PC-3 (cell line): ENCODE measurements around the gene KLK4.

Experiments used
- EZH2 ChIP-seq: fragments of 300-600 bp; sonication (generic); IDR thresholded peaks from one replicate; pipeline ENCODE4 v1.6.1; 2017; ENCODE audit warnings: antibody characterized with exemption, mild to moderate bottlenecking, low read length; ENCODE audit not compliant: unreplicated experiment
- EZH2phosphoT487 ChIP-seq: fragments of 300-600 bp; sonication (generic); IDR thresholded peaks from 2 replicates; pipeline ENCODE4 v1.6.1; 2018; ENCODE audit warnings: mild to moderate bottlenecking, antibody characterized with exemption, low read length, borderline replicate concordance
- TF ChIP-seq, protein P1 (sequence below): fragments of 300-600 bp; sonication (generic); conservative IDR thresholded peaks from 2 replicates; pipeline ENCODE4 v1.5.1; 2017; ENCODE audit warnings: antibody characterized with exemption, low read depth, mild to moderate bottlenecking, low read length

DNA sequence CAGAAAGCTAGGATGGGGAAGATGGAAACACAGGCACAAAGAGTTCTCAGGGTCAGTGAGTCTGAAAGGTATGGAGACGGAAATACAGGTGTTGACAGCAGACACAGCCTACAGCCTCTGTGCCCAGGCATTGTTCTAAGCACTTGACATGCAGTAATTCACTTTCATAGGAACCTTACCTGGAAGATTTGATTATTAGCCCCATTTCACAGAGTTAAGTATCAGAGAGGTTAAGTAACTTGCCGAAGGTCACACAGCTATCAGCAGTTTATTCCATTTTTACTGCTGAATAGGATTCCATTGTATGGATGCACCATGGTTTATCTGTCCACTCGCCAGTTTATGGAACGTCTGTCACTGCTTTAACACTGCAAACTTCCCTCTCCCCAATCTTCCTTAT, 13.2 kb downstream of the KLK4 start:
- TF ChIP-seq, protein P1, sequence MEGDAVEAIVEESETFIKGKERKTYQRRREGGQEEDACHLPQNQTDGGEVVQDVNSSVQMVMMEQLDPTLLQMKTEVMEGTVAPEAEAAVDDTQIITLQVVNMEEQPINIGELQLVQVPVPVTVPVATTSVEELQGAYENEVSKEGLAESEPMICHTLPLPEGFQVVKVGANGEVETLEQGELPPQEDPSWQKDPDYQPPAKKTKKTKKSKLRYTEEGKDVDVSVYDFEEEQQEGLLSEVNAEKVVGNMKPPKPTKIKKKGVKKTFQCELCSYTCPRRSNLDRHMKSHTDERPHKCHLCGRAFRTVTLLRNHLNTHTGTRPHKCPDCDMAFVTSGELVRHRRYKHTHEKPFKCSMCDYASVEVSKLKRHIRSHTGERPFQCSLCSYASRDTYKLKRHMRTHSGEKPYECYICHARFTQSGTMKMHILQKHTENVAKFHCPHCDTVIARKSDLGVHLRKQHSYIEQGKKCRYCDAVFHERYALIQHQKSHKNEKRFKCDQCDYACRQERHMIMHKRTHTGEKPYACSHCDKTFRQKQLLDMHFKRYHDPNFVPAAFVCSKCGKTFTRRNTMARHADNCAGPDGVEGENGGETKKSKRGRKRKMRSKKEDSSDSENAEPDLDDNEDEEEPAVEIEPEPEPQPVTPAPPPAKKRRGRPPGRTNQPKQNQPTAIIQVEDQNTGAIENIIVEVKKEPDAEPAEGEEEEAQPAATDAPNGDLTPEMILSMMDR = no peak
- TF ChIP-seq EZH2 (no peak), EZH2phosphoT487 (no peak)
